HG03520 (cell line): ENCODE measurements around the gene RUFY1.
"Not testable (repeated sequence)": the region's sequence is repeated elsewhere in the genome, so short reads cannot be mapped to it uniquely, and the experiment has no call there.

Source experiments
- ATAC-seq: cut with Tn5 transposase; IDR thresholded peaks from one replicate; pipeline ENCODE4 v1.9.1; 2021; ENCODE audit warnings: mild to moderate bottlenecking, moderate library complexity; ENCODE audit not compliant: unreplicated experiment

Gene RUFY1

GRCh38 chr5:179620293-179620692, 69.9 kb downstream of the RUFY1 start:
- ATAC-seq = no peak

- no peak for ATAC-seq
These were observed 70.5 kb downstream of the RUFY1 start for GRCh38 chr5:179620703-179621350.

GRCh38 chr5:179621551-179622214, 71.3 kb downstream of the RUFY1 start:
- no peak for ATAC-seq

- peak; percentile 61 for ATAC-seq
These were observed 72.9 kb downstream of the RUFY1 start, which contains the start of gene HNRNPH1 for GRCh38 chr5:179623003-179623905. Gene HNRNPH1 (minus strand): TSS chr5:179623671. CDS start chr5:179623133, 538 bp downstream.

- peak; percentile 10 for ATAC-seq
These were observed 73.8 kb downstream of the RUFY1 start for GRCh38 chr5:179623906-179624741.

- ATAC-seq = no peak
These were observed 74.5 kb downstream of the RUFY1 start for GRCh38 chr5:179624841-179625271.

- ATAC-seq = peak; percentile 49
These were observed 83.4 kb downstream of the RUFY1 start for GRCh38 chr5:179633501-179634369.

GRCh38 chr5:179634370-179635172, 84.2 kb downstream of the RUFY1 start:
- peak; percentile 88 for ATAC-seq

- not testable (repeated sequence) for ATAC-seq
These were observed 88.9 kb downstream of the RUFY1 start for GRCh38 chr5:179639296-179639695.

GRCh38 chr5:179641745-179642144, 91.4 kb downstream of the RUFY1 start:
- not testable (repeated sequence) for ATAC-seq

GRCh38 chr5:179642626-179643025, 92.3 kb downstream of the RUFY1 start:
- not testable (repeated sequence) for ATAC-seq

- ATAC-seq = not testable (repeated sequence)
These were observed 93.0 kb downstream of the RUFY1 start for GRCh38 chr5:179643141-179643920.

- not testable (repeated sequence) for ATAC-seq
These were observed 94.4 kb downstream of the RUFY1 start for GRCh38 chr5:179644766-179645165.

GRCh38 chr5:179648410-179648809, 98.1 kb downstream of the RUFY1 start:
- ATAC-seq = no peak

GRCh38 chr5:179649166-179649703, 98.9 kb downstream of the RUFY1 start:
- ATAC-seq = not testable (repeated sequence)

- not testable (repeated sequence) for ATAC-seq
These were observed 99.9 kb downstream of the RUFY1 start for GRCh38 chr5:179650245-179650644.

- ATAC-seq = not testable (repeated sequence)
These were observed 102.8 kb downstream of the RUFY1 start for GRCh38 chr5:179653135-179653534.
